Measurements from ENCODE around the gene LPCAT4.

The LPCAT4 gene

DNA sequence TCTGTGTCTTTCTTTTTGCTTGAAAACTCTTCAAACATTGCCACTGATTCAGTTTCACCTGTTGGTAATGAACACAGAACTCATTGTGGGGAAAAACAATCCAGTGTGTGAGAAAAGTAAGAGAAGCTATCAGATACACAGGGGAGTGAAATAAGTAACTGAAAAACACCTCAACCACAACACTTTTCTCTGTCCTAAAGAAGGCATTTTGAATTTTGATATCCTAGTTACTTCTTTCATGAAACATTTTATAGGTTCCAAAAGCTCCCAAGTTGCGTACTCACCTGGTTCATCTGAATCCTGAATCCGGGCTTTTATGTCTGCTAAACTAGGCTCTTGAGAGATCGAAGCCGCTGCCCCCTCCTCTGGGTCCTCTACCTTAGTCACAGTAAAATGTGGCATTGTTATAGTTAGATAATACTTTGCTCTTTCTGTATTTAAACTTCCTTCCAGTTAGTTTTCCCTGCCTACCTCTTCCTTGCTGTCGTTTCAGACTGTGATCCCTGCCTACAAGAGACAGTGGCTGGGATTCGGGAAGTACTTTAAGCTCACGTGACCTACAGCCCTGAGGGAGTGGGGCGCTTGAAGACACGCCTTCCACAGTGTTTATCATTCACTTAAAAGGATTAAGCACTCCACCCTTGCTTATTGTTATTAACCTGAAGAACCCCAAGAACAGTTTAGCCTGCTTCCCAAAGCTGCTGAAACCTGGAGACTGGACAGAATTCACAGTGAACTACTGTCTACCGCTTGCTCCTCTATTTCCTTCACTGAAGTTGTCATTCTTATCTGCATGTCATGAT lies 48.5 kb downstream of the LPCAT4 start:
- FAIRE-seq (peak; percentile 83), DNase-seq (ENCODE audit: insufficient read length, low spot score) (no peak)
- no peak for TF ChIP-seq CTCF (IDR thresholded peaks at IDR 0.05; ENCODE audit: insufficient read depth, missing control alignments)

DNA sequence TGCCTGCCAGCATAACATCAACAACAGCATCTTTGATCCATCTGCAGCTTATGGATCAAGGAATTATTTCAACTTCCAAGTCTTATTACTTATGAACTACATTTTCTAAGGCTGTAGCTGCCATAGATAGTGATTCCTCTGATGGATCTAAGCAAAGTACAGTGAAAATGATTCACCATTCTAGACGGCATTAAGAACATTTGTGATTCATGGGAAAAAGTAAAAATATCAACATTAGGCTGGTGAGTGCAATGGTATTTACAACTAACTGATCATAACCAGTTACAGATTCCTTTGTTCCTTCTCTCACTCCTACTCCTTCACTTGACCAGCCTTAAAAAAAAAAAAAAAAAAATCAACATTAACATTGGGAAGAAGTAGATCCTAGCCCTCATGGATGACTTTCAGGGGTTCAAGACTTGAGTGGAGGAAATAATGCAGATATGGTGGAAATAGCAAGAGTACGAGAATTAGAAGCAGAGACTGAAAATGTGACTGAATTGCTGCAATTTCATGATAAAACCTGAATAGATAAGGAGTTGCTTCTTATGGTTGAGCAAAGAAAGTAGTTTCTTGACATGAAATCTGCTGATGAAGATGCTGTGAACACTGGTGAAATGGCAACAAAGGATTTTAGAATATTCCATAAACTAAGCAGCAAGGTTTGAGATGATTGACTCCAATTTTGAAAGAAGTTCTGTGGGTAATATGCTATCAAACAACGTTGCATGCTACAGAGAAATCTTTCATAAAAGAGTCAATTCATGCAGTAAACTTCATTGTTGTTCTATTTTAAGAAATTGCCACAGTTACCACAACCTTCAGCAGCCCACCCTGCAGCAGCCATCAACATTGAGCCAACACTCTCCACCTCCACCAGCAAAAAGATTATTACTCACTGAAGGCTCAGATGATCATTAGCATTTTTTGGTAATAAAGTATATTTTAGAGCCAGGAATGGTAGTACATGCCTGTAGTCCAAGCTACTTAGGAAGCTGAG lies 52.2 kb downstream of the LPCAT4 start:
- peak; percentile 51 for FAIRE-seq
- DNase-seq (ENCODE audit: insufficient read length, low spot score) = no peak
- TF ChIP-seq CTCF (IDR thresholded peaks at IDR 0.05; ENCODE audit: insufficient read depth, missing control alignments) = no peak

GRCh38 chr15:34311563-34311962 lies 55.4 kb downstream of the LPCAT4 start:
- TF ChIP-seq CTCF (IDR thresholded peaks at IDR 0.05; ENCODE audit: insufficient read depth, missing control alignments) = no peak
- DNase-seq (ENCODE audit: insufficient read length, low spot score) (no peak), FAIRE-seq (no peak)

Measured in D721Med (cell line).